HG02759 (cell line): ENCODE measurements around the gene PRKD2.
"Not testable (repeated sequence)": the region's sequence is repeated elsewhere in the genome, so short reads cannot be mapped to it uniquely, and the experiment has no call there.

ENCODE experiments used
- ATAC-seq: cut with Tn5 transposase; IDR thresholded peaks from one replicate; pipeline ENCODE4 v1.9.1; 2021; ENCODE audit warnings: mild to moderate bottlenecking, moderate library complexity; ENCODE audit not compliant: unreplicated experiment

The PRKD2 gene

DNA sequence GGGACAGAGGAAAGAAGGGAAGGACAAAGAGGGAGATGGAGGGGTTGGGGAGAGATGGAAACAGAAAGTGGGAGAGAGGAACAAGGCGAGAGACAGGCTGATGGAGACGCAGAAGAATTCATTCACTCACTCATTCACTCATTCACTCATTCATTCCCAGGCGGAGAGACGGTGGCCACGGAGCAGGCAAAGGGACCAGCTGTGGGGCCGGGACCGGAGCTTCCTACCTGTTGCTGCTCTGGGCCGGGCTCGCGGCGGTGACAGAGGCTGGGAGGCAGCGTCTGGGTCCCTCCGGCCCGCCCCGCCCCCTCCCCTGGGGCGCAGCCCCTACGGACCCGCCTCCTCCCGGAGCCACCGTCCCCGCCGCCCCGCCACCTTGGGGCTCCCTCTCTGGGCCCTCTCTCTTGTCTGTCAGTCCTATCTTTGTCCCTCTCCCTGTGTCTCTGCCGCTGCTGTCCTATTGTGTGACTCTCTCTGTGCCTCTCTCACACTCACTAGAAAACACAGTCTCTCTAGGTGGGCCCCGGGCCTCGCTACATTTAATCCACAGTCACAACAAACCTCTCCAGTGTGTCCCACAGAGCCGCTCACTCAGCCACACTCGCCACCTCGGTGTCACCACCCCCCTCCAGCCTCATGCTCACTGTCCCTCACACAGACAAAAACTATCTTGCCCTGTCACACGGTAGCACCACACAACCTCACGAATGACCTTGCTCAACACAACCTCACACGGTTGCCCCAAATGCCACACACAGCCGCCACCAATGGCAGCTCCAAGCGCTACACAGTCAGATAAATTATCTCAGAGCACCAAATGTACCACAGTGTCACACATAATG is 80.8 kb downstream of the PRKD2 start, which contains the start of gene GNG8:
Gene GNG8, minus strand, starts transcription at position 283 of the 842 bp plus-strand sequence. CDS start 1,520 bp downstream, outside the sequence.
- ATAC-seq, result no peak

DNA sequence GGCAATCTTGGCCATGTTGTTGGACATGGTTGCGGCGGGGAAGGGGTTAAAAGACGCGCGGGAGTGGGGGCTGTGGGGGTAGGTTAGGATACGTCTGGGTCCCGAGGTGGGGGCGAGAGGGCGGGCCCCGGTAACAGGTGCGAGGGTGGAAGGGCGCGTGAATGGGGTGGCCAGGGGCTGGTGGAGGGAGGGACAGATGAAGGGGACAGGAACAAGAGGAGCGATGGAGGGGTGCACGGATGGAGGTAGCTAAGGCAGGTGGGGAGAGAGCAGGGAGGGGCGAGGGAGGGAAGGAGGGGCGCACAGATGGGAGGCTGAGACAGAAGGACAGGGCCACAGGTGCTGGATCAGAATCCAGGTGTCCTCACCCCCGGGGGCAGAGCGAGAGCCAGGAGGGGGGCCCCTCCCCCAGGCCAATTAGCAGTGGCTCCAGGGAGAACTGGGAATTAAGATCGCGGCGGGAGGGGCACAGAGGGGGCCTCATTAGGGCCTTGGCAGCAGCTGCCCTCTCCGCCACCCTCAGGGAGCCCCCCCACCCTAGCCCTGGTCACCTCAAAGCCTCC is 82.2 kb downstream of the PRKD2 start:
- ATAC-seq, result no peak

DNA sequence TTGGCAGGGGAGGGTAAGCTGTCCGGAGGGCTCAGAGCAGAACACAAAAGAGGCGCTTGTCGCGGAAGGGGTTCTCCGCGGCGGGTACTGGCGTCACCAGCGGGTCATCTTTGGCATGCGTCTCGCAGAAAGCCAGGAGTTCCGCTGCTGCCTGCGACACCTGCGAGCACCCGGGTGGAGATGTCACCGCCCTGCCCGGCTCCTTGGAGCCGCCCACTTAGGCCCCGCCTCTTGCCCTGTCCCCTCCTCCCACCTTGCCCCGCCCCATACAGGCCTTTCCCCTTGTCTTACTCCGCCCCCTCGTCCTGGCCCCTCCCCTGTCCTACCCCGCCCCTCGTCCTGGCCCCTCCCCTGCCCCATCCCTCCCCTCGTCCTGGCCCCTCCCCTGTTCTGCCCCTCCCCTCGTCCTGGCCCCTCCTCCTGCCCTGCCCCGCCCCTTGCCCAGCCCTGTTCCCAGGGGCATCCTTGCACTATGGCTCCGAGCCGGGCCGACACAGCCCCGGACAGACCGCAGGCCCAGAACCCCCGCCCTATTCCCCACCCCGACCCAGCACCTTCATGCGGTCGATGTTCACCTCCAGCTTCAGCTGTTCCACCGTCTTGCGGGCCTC is 82.8 kb downstream of the PRKD2 start:
- ATAC-seq, result peak; percentile 64

DNA sequence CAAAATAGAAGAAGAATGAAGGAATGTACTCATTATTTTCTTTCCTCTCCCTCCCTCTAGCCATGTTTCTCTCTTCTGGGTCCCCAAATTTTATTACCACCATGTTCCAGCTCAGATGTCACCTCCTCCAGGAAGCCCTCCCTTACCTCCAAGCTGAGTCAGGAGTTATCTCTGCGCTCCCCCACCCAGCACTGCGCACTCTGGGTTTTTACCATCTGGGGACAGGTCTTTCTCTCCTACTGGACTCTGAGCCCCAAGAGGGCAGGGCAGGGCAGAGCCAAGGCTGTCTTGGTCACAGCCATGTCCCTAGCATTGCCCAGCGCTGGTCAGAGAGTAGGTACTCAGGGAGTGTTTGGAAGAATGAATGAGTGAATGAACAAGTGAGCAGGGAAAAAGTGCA is 83.8 kb downstream of the PRKD2 start:
- ATAC-seq, result no peak

DNA sequence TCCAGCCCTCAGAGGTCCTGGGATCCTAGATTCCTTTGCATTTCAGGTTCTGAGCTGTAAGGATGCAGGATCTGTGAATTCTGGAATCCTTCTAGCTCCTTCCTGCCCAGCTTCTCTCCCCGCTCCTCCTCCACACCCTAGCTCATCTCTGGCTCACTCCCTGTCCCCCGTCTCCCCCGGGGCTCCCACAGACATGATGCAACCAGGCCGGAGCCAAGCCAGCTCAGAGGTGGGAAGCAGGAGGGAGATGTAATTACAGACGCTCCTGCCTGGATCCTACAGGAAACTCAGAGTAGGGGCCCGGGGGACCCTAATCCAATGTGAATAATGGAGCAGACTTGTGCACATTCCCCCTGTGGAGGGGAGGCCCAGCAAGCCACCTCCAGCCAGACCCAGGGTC is 85.4 kb downstream of the PRKD2 start:
- ATAC-seq, result no peak

DNA sequence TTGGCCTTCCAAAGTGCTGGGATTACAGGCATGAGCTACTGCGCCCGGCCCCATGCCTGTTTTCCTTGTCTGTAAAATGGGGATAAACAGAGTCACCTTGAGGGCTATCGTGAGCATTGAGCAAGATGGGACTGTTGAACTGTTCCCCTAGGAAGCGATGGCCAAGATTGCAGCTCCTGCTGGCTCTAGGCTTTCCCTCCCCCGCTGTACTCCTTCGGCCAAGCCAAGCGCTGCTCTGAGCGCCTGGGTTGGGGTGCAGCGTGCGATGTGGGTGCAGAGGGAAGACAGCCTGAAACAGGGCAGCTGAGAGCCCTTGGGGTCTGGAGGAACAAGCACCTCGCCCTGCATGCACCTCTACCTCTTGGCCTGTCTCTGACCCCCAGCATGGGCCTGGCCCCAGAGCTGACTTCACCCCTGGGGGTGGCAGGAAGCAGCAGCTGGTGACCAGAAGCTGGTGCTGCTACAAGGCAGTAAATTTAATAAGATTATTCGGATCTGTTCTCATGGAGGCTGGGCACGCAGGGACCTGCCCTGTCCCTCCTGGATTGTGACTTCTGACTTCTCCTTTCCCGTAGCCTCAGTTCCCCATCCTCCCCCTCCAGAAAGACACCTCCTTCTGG is 86.2 kb downstream of the PRKD2 start:
- ATAC-seq, result no peak

DNA sequence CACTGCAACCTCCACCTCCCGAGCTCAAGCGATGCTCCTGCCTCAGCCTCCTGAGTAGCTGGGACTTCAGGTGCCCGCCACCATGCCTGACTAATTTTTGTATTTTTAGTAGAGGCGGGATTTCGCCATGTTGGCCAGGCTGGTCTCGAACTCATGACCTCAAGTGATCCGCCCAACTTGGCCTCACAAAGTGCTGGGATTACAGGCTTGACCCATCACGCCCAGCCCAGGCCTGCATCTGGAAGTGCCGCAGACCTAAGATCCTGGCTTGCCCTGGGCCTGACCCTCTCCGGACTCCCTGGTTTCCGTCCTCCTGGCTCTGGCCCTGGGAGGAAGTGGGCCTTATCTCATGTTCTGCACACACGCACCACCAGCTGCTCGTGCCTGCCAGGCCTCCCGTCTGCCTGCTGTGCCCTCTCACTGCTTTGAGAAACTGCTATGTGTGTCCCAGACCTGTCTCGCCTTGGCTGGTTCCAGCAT is 87.3 kb downstream of the PRKD2 start:
- ATAC-seq, result no peak

DNA sequence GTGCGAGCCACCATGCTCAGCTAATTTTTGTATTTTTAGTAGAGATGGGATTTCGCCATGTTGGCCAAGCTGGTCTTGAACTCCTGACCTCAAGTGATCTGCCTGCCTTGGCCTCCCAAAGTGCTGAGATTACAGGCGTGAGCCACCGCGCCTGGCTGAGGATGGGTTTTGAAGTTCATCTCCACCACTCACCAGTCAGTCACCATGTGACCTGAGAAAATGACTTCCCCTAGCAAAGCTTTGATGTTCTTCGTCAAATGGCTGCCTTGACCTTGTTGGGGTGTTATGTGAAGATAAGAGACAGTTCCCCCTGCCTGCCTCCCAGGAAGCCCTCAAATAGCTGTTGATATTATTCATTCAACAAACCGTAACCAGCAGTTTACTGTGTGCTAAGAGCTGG is 87.9 kb downstream of the PRKD2 start:
- ATAC-seq, result not testable (repeated sequence)

DNA sequence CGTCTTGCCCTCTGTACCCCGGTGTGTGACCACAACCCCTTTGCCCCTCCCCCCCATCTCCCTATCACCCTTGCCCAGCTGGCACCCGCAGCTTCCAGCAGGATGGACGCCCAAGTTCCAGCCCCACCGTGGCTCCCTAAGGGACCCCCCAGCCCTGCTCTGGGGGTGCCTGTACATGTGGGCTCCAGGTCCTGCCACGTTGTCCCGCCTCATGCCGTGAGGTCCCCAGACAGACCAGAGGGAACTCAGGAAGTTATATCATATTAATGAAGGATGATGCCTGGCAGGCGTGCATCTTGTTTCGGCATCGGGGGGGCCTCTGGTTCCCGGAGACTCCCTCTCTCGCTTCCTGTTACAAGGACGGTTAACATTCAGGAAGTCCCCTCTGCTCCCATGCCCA is 90.5 kb downstream of the PRKD2 start:
- no peak for ATAC-seq

DNA sequence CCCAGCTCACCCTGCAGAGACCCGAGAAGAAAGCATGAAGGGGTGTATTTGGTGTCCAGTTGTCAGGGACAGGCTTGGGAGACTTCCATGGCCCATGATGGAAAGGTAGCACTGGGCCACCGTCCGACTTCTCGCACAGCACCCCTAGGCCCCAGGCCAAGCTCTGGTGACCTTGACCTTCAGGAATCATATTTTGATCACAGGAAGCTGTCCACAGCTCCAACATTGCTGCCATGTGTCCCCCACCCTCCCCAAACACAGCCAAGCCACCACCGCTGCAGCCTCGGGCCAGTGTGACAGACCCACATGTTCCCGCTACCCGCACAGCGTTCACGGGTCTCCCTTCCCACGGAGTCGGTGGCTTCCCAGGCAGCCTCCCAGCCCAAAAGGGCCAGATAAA is 91.2 kb downstream of the PRKD2 start:
- ATAC-seq, result no peak

DNA sequence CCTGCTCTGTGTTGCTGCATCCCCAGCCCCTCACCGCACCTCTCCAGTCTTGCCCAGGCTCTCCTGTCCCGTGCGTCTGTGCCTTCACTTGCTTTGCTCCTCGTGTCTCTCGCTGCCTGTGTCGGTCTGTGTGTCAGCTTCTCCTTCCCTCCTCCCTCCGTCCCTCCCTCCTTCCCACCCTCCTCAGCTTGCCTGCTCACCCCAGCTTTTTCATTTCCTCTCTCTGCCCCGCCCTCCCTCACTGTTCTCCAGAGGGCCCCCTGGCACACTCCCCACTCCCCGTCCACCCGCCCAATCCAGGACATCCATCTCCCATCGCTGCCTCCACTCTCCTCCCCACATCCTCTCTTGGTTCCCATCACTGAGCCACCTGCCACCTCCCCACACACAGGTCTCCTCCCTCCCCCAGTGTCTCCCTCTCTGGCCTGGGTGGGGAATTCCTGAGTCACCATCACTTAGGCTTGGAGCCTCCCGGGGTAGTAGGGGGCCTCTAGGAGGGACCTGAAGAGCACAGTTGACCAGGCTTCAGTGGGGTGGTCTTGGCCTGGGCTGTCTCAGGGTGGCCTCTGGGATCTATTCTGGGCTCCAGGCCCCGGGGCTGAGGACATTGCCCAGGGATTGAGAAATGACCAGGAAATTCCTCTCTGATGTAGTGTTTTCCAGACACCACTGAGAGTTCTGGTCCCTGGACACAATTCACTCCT is 91.8 kb downstream of the PRKD2 start, which contains the start of gene PTGIR:
Gene PTGIR, minus strand, starts transcription at position 132 of the 704 bp plus-strand sequence. CDS start 864 bp downstream, outside the sequence.
- no peak for ATAC-seq
